ENCODE measurements around the gene ADCY1. TPM values are rescaled to one million over a fixed set of nuclear protein-coding genes. Genes with fewer than 3 reads are reported as not detected.

ADCY1 gene
- total RNA-seq, 1 donor from 2014 or later: 19.0 TPM

DNA sequence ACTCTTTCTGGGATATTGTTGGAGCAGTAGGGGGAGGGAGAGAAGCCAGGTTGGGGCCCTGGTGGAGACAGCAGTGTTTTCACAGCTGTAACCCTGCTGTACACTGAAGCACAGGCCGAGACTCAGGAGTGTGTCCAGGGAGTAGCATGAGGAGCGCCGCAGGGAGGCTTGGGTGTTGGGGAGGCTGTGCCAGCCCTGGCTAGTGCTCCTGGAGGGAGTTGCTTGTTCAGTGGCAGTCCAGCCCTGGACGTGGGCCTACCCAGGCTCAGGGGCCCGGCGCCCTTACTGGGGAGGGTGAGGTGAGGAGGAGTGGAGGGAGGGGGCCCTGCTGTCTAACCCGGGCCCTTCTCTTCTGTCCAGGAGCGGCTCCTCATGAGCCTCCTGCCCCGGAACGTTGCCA lies 35.9 kb downstream of the ADCY1 start:
- Mint-ChIP-seq H3K4me1 (ENCODE audit: unreplicated experiment) (no peaks in the 10 kb centered on the region), H3K36me3 (no peaks in the 10 kb centered on the region), H3K27me3 (no peaks in the 10 kb centered on the region), H3K9me3 (no peaks in the 10 kb centered on the region), H3K27ac (no peak overlapping the region), H3K4me3 (no peak overlapping the region)
- TF ChIP-seq, protein P1, sequence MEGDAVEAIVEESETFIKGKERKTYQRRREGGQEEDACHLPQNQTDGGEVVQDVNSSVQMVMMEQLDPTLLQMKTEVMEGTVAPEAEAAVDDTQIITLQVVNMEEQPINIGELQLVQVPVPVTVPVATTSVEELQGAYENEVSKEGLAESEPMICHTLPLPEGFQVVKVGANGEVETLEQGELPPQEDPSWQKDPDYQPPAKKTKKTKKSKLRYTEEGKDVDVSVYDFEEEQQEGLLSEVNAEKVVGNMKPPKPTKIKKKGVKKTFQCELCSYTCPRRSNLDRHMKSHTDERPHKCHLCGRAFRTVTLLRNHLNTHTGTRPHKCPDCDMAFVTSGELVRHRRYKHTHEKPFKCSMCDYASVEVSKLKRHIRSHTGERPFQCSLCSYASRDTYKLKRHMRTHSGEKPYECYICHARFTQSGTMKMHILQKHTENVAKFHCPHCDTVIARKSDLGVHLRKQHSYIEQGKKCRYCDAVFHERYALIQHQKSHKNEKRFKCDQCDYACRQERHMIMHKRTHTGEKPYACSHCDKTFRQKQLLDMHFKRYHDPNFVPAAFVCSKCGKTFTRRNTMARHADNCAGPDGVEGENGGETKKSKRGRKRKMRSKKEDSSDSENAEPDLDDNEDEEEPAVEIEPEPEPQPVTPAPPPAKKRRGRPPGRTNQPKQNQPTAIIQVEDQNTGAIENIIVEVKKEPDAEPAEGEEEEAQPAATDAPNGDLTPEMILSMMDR (conservative IDR thresholded peaks at IDR 0.05): no peak
- DNase-seq (ENCODE audit: extremely low spot score, unreplicated experiment): peak; percentile 65

- no peaks in the 10 kb centered on the region for H3K27me3 Mint-ChIP-seq
- H3K9me3 Mint-ChIP-seq: no peaks in the 10 kb centered on the region
- no peaks in the 10 kb centered on the region for H3K4me1 Mint-ChIP-seq (ENCODE audit: unreplicated experiment)
- H3K27ac Mint-ChIP-seq: no peak overlapping the region
- no peak overlapping the region for H3K4me3 Mint-ChIP-seq
- DNase-seq (ENCODE audit: extremely low spot score, unreplicated experiment): no peak
- TF ChIP-seq, protein P1 (conservative IDR thresholded peaks at IDR 0.05): no peak
- H3K36me3 Mint-ChIP-seq: no peaks in the 10 kb centered on the region
These were observed 36.6 kb downstream of the ADCY1 start for GRCh38 chr7:45610660-45611299.

DNA sequence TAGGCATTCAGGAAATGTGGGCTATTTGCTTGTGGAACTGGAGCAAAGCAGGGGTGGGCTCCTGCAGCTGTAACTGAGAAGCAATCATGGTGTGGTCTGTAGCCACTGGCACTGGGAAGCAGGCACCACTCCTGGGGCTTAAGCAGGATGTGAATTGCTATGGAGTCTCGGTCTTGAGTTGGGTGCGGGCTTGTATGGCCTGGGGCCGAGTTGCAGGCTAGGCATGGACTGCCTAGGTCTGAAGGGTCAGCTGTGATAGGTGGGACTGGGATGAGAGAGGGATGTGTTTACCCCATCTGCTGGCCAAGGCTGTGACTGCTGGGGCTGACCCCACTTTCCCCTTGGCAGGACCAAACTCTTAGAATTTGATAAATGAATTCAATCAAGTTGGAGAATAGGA lies 43.0 kb downstream of the ADCY1 start:
- Mint-ChIP-seq H3K27ac (no peak overlapping the region), H3K4me1 (ENCODE audit: unreplicated experiment) (no peaks in the 10 kb centered on the region), H3K36me3 (no peaks in the 10 kb centered on the region), H3K9me3 (no peaks in the 10 kb centered on the region), H3K4me3 (no peak overlapping the region), H3K27me3 (no peaks in the 10 kb centered on the region)
- TF ChIP-seq, protein P1 (conservative IDR thresholded peaks at IDR 0.05): no peak
- DNase-seq (ENCODE audit: extremely low spot score, unreplicated experiment): no peak

GRCh38 chr7:45622058-45622457 lies 47.9 kb downstream of the ADCY1 start:
- TF ChIP-seq, protein P1 (conservative IDR thresholded peaks at IDR 0.05): no peak
- no peaks in the 10 kb centered on the region for H3K9me3 Mint-ChIP-seq
- no peak overlapping the region for H3K27ac Mint-ChIP-seq
- no peaks in the 10 kb centered on the region for H3K36me3 Mint-ChIP-seq
- no peak for DNase-seq (ENCODE audit: extremely low spot score, unreplicated experiment)
- H3K27me3 Mint-ChIP-seq: no peaks in the 10 kb centered on the region
- no peaks in the 10 kb centered on the region for H3K4me1 Mint-ChIP-seq (ENCODE audit: unreplicated experiment)
- H3K4me3 Mint-ChIP-seq: no peak overlapping the region

GRCh38 chr7:45623157-45623556 lies 49.0 kb downstream of the ADCY1 start:
- H3K9me3 Mint-ChIP-seq: no peaks in the 10 kb centered on the region
- H3K36me3 Mint-ChIP-seq: no peaks in the 10 kb centered on the region
- H3K4me1 Mint-ChIP-seq (ENCODE audit: unreplicated experiment): no peaks in the 10 kb centered on the region
- TF ChIP-seq, protein P1 (conservative IDR thresholded peaks at IDR 0.05): no peak
- DNase-seq (ENCODE audit: extremely low spot score, unreplicated experiment): no peak
- H3K4me3 Mint-ChIP-seq: no peak overlapping the region
- no peaks in the 10 kb centered on the region for H3K27me3 Mint-ChIP-seq
- H3K27ac Mint-ChIP-seq: no peak overlapping the region
